ENCODE data around the gene MRPL17. TPM values are rescaled to one million over a fixed set of nuclear protein-coding genes. Genes with fewer than 3 reads are reported as not detected.

MRPL17 gene
- polyA plus RNA-seq, 1 donor from 2014 or later: 28.3 TPM

DNA sequence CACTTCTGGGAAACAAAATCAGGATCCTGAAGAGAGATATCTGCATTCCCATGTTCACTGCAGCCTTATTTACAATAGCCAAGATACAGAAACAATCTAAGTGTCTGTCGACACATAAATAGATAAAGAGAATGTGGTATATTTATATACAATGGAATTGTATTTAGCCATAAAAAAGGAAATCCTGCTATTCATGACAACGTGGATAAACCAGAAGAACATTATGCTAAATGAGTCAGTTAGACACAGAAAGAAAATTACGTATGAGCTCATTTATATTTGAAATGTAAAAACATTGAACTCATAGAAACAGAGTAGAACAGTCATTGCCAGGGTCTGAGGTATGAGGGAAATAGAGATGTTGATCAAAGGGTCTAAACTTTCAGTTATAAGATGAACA lies 6.1 kb downstream of the MRPL17 start:
- Histone ChIP-seq H3K9me2 (ENCODE audit: insufficient read depth, low read length) (no peaks in the 10 kb centered on the region), H3K9ac (ENCODE audit: low read length) (no peak overlapping the region)

DNA sequence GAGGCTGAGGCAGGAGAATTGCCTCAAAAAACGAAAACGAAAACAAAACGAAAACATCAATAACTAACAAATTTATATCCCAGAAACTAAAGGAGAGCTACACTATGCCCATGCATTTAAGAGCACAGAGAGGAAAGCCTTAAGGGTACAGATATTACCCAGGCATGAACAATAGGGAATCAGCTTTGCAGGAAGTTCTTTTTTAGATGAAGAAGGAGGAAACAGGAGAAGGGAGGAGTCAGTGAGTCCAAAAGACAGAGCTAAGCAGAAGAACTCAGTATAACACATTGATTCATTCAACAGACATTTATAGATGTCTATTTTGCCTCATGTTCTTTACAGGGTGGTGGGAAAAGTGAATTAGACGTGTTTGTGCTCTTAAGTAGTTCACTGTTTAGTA lies 8.3 kb downstream of the MRPL17 start:
- Histone ChIP-seq H3K79me2 (replicated peaks; ENCODE audit: insufficient read depth, low read length) (no peaks in the 10 kb centered on the region), H3K9ac (ENCODE audit: low read length) (no peak overlapping the region), H3K36me3 (ENCODE audit: insufficient read depth, low read length) (no peaks in the 10 kb centered on the region), H2AFZ (ENCODE audit: low read depth, low read length) (no peak overlapping the region), H3F3A (ENCODE audit: insufficient read depth, low read length, poor library complexity, severe bottlenecking) (no peaks in the 10 kb centered on the region), H3K27ac (ENCODE audit: low read length) (no peak overlapping the region), H4K20me1 (ENCODE audit: insufficient read depth) (no peaks in the 10 kb centered on the region), H3K4me2 (ENCODE audit: low read length) (no peak overlapping the region), H3K9me3 (ENCODE audit: low read length) (no peaks in the 10 kb centered on the region), H3K4me3 (ENCODE audit: low read length) (no peak overlapping the region), H3K27me3 (ENCODE audit: insufficient read depth, low read depth, low read length) (no peaks in the 10 kb centered on the region), H3K9me2 (ENCODE audit: insufficient read depth, low read length) (no peaks in the 10 kb centered on the region)
- TF ChIP-seq SMC3 (conservative IDR thresholded peaks at IDR 0.05; ENCODE audit: poor library complexity) (no peak), TAF1 (IDR thresholded peaks at IDR 0.05; ENCODE audit: low read depth) (no peak), EP300 (conservative IDR thresholded peaks at IDR 0.05; ENCODE audit: poor library complexity, severe bottlenecking) (no peak), EZH2 (IDR thresholded peaks at IDR 0.05; ENCODE audit: borderline replicate concordance, insufficient read depth, low read length, poor library complexity, severe bottlenecking) (no peak), RAD21 (conservative IDR thresholded peaks at IDR 0.05) (no peak), POLR2AphosphoS5 (IDR thresholded peaks at IDR 0.05) (no peak), MXI1 (conservative IDR thresholded peaks at IDR 0.05; ENCODE audit: poor library complexity, severe bottlenecking) (no peak)
- TF ChIP-seq, protein P1, sequence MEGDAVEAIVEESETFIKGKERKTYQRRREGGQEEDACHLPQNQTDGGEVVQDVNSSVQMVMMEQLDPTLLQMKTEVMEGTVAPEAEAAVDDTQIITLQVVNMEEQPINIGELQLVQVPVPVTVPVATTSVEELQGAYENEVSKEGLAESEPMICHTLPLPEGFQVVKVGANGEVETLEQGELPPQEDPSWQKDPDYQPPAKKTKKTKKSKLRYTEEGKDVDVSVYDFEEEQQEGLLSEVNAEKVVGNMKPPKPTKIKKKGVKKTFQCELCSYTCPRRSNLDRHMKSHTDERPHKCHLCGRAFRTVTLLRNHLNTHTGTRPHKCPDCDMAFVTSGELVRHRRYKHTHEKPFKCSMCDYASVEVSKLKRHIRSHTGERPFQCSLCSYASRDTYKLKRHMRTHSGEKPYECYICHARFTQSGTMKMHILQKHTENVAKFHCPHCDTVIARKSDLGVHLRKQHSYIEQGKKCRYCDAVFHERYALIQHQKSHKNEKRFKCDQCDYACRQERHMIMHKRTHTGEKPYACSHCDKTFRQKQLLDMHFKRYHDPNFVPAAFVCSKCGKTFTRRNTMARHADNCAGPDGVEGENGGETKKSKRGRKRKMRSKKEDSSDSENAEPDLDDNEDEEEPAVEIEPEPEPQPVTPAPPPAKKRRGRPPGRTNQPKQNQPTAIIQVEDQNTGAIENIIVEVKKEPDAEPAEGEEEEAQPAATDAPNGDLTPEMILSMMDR (IDR thresholded peaks at IDR 0.05; ENCODE audit: poor library complexity, severe bottlenecking): no peak
- TF ChIP-seq, protein P2, sequence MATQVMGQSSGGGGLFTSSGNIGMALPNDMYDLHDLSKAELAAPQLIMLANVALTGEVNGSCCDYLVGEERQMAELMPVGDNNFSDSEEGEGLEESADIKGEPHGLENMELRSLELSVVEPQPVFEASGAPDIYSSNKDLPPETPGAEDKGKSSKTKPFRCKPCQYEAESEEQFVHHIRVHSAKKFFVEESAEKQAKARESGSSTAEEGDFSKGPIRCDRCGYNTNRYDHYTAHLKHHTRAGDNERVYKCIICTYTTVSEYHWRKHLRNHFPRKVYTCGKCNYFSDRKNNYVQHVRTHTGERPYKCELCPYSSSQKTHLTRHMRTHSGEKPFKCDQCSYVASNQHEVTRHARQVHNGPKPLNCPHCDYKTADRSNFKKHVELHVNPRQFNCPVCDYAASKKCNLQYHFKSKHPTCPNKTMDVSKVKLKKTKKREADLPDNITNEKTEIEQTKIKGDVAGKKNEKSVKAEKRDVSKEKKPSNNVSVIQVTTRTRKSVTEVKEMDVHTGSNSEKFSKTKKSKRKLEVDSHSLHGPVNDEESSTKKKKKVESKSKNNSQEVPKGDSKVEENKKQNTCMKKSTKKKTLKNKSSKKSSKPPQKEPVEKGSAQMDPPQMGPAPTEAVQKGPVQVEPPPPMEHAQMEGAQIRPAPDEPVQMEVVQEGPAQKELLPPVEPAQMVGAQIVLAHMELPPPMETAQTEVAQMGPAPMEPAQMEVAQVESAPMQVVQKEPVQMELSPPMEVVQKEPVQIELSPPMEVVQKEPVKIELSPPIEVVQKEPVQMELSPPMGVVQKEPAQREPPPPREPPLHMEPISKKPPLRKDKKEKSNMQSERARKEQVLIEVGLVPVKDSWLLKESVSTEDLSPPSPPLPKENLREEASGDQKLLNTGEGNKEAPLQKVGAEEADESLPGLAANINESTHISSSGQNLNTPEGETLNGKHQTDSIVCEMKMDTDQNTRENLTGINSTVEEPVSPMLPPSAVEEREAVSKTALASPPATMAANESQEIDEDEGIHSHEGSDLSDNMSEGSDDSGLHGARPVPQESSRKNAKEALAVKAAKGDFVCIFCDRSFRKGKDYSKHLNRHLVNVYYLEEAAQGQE (IDR thresholded peaks at IDR 0.05; ENCODE audit: borderline replicate concordance): no peak

More for the DNA sequence above, 6.1 kb downstream of the MRPL17 start:
- H3K36me3 ChIP-seq (ENCODE audit: insufficient read depth, low read length): no peaks in the 10 kb centered on the region
- no peaks in the 10 kb centered on the region for H3F3A ChIP-seq (ENCODE audit: insufficient read depth, low read length, poor library complexity, severe bottlenecking)
- H4K20me1 ChIP-seq (ENCODE audit: insufficient read depth): no peaks in the 10 kb centered on the region
- no peak for TF ChIP-seq TAF1 (IDR thresholded peaks at IDR 0.05; ENCODE audit: low read depth)
- TF ChIP-seq, protein P1 (IDR thresholded peaks at IDR 0.05; ENCODE audit: poor library complexity, severe bottlenecking): no peak
- TF ChIP-seq POLR2AphosphoS5 (IDR thresholded peaks at IDR 0.05): no peak
- TF ChIP-seq EP300 (conservative IDR thresholded peaks at IDR 0.05; ENCODE audit: poor library complexity, severe bottlenecking): no peak
- peaks cover 16% of the 10 kb centered on the region for H3K79me2 ChIP-seq (replicated peaks; ENCODE audit: insufficient read depth, low read length)
- no peak overlapping the region for H2AFZ ChIP-seq (ENCODE audit: low read depth, low read length)
- H3K27ac ChIP-seq (ENCODE audit: low read length): no peak overlapping the region
- H3K4me3 ChIP-seq (ENCODE audit: low read length): no peak overlapping the region
- H3K9me3 ChIP-seq (ENCODE audit: low read length): no peaks in the 10 kb centered on the region
- H3K27me3 ChIP-seq (ENCODE audit: insufficient read depth, low read depth, low read length): no peaks in the 10 kb centered on the region
- H3K4me2 ChIP-seq (ENCODE audit: low read length): no peak overlapping the region
